HG03139 (cell line): Measurements from ENCODE around the gene IDH3B.

Source experiments
- ATAC-seq: cut with Tn5 transposase; IDR thresholded peaks from one replicate; pipeline ENCODE4 v1.9.1; 2021; ENCODE audit not compliant: unreplicated experiment

The IDH3B gene

GRCh38 chr20:2624190-2624589 is 39.8 kb downstream of the IDH3B start:
- ATAC-seq = no peak

GRCh38 chr20:2619961-2620595 is 43.9 kb downstream of the IDH3B start:
- ATAC-seq = no peak

- ATAC-seq = no peak
These were observed 44.7 kb downstream of the IDH3B start for GRCh38 chr20:2619337-2619736.

- no peak for ATAC-seq
These were observed 45.2 kb downstream of the IDH3B start for GRCh38 chr20:2618815-2619214.

GRCh38 chr20:2617099-2617714 is 46.8 kb downstream of the IDH3B start:
- no peak for ATAC-seq

GRCh38 chr20:2616634-2617033 is 47.4 kb downstream of the IDH3B start:
- ATAC-seq = no peak

- ATAC-seq = no peak
These were observed 51.9 kb downstream of the IDH3B start for GRCh38 chr20:2612073-2612472.

GRCh38 chr20:2610941-2611720 is 52.9 kb downstream of the IDH3B start:
- ATAC-seq = no peak

- ATAC-seq = no peak
These were observed 53.7 kb downstream of the IDH3B start for GRCh38 chr20:2610326-2610725.
